HG02588 (cell line): ENCODE data around the gene CALD1.
A peak's percentile ranks its signal among the peaks of the same experiment; 100 is the strongest.

ENCODE experiments used
- ATAC-seq: cut with Tn5 transposase; IDR thresholded peaks from one replicate; pipeline ENCODE4 v1.9.1; 2021; ENCODE audit warnings: mild to moderate bottlenecking, moderate library complexity; ENCODE audit not compliant: unreplicated experiment

The CALD1 gene

DNA sequence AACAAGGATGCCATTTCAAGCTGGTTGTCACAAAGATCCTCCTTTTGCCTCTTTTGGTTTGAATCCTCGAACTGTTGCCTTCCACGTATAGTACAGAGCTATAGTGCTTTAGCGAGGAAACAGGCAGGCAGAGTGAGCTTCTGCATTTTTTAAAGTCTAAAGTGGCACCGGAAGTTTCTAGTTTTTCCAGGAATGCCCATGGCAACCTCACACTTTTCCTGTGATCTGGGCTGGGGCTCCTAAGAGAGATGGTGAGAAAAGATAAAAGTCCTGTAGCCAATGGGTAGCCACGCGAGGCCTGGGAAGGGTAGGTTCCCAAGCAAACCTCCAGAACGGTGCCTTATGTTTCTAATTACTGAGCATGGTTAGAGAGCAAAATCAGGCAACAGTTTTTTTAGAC lies 76.7 kb downstream of the CALD1 start:
- ATAC-seq, result no peak

DNA sequence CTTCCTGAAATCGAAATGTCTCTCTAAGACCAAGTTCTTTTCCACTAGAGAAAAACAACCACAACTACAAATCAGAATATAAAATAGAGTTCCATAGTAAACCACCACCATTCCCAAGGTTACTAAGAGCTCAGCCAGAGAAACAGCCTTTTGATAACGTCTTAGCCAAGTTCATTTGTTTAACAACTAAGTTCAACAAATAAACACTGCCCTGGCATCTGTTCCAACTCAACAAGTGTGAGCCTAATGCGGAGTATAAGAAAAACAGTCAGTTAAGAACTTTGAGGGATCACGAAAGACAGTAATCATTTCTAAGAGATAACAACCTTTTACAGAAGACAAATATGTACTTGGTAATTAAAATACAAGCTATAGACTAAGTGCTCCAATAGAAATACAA lies 77.3 kb downstream of the CALD1 start:
- no peak for ATAC-seq

GRCh38 chr7:134857958-134858357 lies 78.5 kb downstream of the CALD1 start:
- no peak for ATAC-seq

DNA sequence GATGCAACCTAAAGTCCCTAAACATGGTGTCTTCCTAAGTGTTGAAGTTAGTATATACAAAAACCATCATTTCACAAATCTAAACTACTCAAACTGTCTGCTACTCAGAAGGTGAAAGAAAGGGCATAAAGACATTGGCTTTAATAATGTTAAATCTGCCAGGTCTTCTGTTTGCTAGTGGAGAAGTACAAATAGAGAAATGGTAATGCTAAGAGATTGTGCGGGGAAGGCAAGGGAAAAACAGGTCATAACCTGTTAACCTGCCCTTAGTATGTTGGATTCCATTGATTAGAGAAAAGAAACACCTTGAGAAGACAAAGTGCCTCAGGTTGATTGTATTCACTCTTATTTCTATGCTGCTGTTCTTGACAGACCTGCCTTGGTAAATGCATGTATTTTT lies 80.3 kb downstream of the CALD1 start:
- ATAC-seq, result no peak

DNA sequence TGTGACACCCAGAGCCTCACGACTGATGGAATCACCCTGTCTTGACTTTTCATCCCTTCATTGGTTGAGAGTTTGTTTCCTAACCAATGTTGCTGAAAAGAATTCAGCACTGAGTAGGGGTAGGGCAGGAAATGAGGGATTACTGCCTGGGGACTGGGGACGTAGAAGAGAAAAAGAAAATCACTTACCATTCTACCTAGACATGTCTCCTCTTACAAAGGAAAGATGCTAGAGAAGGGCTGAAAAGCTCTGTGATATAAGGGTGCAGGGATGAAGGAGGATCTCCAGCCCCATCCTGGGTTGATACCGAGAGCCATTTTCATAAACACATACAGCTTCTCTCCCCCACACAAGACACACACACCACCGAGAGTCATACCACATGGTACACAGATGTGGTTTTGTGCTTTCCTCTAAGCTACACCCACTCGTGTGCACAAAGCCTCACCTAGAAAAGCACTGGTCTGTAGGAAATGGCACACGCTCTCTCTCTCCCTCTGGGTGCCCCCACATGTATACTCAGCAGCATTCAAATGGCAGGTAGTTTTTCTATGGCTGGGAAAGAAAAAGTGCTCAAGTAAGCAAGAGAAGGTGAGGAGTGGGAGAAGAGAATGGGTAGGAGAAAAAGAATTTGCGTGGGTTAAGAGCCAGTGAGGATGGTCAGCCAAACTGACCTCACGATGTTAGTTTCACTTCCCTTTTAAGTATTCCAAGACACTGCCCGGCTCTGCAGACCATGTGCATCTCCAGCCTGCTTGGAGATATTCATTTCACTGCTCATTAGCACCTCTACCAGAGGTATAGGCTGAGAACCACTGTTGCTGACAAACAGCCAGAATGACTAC lies 85.8 kb downstream of the CALD1 start:
- peak; percentile 71 for ATAC-seq

DNA sequence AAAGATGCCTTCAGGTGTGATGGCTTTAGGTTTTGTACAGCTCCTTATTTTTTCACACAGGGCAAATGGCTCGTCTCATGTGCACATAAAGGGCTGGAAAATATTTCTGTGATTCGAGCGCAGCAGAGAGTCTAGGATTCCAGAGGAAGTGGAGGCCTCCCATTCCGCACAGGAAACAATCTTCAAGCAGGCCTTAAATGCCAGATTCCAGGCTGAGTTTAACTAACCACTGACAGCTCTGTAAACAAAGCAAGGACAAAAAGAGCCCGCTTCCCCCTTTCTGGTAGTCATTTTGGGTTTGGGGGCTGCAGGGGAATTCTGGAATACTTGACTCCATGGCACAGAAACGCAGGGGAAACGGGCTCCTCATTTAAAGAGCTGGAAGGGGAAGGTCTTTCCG lies 87.2 kb downstream of the CALD1 start:
- ATAC-seq, result no peak

DNA sequence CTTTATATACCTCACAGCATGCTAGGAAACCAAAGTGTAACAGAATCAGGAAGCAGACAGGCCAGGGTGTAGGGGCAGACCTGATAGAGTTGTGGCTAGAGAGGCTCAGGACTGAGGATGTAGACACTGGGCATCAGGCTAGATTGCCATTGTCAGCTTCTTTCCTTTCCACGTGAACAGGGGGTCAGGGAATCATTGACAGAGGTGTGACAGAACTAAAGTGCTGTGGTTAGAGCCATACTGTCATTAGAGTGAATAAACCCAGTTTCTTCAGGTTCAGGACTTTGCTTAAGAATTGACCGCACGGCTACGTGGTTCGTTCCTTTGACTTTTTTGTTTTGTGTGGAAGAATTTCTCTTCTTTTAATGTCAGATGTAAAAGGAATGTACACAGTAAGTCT lies 90.7 kb downstream of the CALD1 start:
- ATAC-seq, result no peak

DNA sequence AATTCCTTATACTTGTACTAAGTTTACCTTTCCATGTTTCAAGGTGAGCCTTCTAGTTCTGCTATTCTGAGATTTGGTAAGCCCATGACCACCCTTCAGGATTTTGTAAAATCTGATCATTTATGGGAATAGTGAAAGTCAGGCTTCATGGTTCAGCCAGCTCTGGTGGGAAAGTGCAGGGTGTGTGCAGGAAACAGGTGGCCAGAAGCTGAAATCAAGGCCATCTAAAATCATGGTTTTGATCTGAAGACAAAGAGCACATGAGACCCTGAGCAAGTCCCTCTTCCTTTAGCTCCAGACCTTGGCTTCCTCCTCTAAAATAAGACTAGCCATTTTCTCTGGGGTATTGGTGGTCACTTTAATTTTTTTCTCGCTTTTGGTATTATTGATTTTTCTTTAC lies 91.3 kb downstream of the CALD1 start:
- ATAC-seq, result no peak

- ATAC-seq, result no peak
Observed at GRCh38 chr7:134873253-134873652, 93.8 kb downstream of the CALD1 start.

DNA sequence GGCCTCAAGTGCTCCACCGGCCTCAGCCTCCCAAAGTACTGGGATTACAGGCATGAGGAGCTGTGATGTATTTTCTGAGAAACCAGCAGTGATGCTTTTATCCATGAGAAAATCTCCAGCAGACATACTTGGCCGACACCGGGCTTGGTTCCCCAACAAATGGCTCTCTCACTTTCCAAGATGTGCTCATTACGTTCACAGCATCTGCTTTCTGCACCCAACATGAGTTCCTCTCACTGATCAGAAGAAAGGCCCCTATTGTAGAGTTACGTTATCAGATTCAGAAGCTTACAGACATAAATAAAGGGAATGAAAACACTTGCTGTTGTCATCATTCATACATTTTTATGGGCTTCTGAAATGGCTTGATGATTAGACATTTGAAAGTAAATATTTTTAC lies 95.0 kb downstream of the CALD1 start:
- ATAC-seq, result no peak

- ATAC-seq, result no peak
Observed at GRCh38 chr7:134875867-134876266, 96.4 kb downstream of the CALD1 start.

DNA sequence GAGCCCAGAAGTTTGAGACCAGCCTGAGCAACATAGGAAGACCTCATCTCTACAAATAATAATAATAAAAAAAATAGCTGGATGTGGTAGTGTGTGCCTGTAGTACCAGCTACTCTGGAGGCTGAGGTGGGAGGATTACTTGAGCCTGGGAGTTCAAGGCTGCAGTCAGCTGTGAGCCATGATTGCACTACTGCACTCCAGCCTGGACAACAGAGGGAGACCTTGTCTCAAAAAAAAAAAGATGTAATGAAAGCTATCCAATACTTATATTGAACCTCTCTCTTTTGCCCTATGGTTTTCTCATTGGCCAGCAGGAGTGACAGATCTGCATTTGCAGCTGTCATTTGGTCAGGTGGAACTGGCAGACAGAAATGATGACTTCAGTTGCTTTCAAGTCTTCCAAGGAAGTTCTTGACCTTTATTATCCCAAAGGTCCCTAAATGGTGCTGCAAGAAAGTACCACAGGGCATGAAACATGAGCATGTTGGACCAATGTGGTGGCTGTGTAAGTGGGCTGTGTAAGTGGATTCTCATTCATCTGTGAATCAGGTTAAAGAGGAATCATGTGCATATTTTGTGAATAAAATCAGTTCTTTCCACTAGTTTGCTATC lies 99.4 kb downstream of the CALD1 start:
- no peak for ATAC-seq

GRCh38 chr7:134879815-134880475 lies 100.5 kb downstream of the CALD1 start:
- ATAC-seq, result no peak

DNA sequence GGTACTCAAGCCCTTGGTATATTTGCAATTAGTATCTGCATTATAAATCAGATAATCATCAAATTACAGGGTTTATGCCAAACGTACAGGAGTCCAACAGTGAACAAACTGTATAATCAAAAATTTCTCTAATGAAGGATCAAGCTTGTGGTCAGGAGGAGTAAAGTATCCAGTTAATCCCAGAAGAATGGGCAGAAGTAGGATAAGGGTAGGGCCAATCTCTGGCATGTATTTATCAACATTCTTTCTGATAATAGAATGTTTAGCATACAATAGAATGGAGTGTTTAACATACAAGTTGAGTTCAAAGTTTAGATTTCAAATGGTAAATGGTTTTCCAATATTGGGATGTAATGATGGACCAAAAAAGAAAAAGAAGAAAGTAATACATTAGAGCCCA lies 103.0 kb downstream of the CALD1 start:
- no peak for ATAC-seq

GRCh38 chr7:134885967-134886352 lies 106.5 kb downstream of the CALD1 start:
- ATAC-seq, result no peak

GRCh38 chr7:134886353-134887057 lies 107.1 kb downstream of the CALD1 start:
- no peak for ATAC-seq

GRCh38 chr7:134887523-134887922 lies 108.1 kb downstream of the CALD1 start:
- ATAC-seq, result no peak

GRCh38 chr7:134888141-134888740 lies 108.8 kb downstream of the CALD1 start:
- no peak for ATAC-seq

DNA sequence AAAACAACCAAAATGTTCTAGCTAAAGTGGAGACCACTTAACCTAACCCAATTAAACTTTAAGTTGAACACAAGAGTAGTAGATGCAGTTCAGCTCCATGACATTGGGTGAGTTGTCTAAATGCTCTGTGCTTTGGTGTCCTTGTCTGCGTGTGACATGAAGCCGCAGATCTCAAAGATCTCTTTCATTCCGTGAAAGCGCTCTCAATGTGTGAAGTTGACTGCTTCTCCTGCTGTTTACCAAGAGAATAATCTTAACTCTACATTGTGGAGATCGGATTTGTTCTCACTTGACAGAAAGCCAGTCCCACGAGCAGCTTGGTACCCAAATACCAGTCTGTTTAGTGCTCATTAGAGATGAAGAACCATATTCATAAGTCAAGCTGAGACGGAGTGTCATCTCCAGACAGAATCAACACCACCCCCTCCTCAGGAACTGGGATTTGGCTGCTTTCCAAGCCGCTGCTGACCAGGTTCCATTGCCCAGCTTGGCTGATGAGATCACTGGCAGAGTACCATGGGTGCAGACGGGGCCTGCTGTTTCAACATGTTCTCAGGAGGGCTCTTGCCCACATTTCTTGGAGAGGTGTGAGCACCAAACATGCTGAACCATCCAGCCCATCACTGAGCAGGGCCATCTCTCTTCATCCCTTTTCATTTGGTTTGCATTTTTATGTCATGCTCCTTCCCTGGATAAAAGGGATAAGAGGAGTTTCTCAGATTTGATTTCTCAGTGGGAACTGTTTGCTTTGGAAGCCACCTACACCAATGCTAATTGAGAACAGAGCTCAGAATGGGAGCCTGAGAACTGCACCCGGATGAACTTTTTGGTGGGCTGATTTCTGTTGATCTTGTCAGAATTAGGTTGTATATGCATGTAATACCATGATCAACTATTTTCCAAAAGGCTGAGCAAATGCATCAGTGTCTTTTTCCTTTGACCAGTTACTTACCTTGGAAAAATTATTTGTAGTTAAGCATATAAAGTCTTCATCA lies 111.1 kb downstream of the CALD1 start:
- no peak for ATAC-seq

- ATAC-seq, result no peak
Observed at GRCh38 chr7:134891262-134891695, 111.8 kb downstream of the CALD1 start.
